Measurements from ENCODE around the gene CYP21A2.
"Not testable (repeated sequence)": the region's sequence is repeated elsewhere in the genome, so short reads cannot be mapped to it uniquely, and the experiment has no call there.

The CYP21A2 gene

GRCh38 chr6:32035283-32036013, 2.8 kb upstream of the CYP21A2 start:
- not testable (repeated sequence) for DNase-seq (ENCODE audit: low read depth)

GRCh38 chr6:32037136-32037535, 1.1 kb upstream of the CYP21A2 start:
- not testable (repeated sequence) for DNase-seq (ENCODE audit: low read depth)

GRCh38 chr6:32038878-32039277, 663 bp downstream of the CYP21A2 start:
- DNase-seq (ENCODE audit: low read depth): not testable (repeated sequence)

- DNase-seq (ENCODE audit: low read depth): not testable (repeated sequence)
Measured at GRCh38 chr6:32039321-32040274, 1.4 kb downstream of the CYP21A2 start.

- not testable (repeated sequence) for DNase-seq (ENCODE audit: low read depth)
Measured at GRCh38 chr6:32040299-32041049, 2.3 kb downstream of the CYP21A2 start.

GRCh38 chr6:32041050-32041321, 2.8 kb downstream of the CYP21A2 start:
- not testable (repeated sequence) for DNase-seq (ENCODE audit: low read depth)

GRCh38 chr6:32041385-32041784, 3.2 kb downstream of the CYP21A2 start:
- not testable (repeated sequence) for DNase-seq (ENCODE audit: low read depth)

- DNase-seq (ENCODE audit: low read depth): not testable (repeated sequence)
Measured at GRCh38 chr6:32042276-32042675, 4.1 kb downstream of the CYP21A2 start.

- DNase-seq (ENCODE audit: low read depth): not testable (repeated sequence)
Measured at GRCh38 chr6:32043589-32044380, 5.6 kb downstream of the CYP21A2 start.

GRCh38 chr6:32044916-32045315, 6.7 kb downstream of the CYP21A2 start:
- DNase-seq (ENCODE audit: low read depth): not testable (repeated sequence)

GRCh38 chr6:32045811-32046449, 7.7 kb downstream of the CYP21A2 start:
- DNase-seq (ENCODE audit: low read depth): no peak

- no peak for DNase-seq (ENCODE audit: low read depth)
Measured at GRCh38 chr6:32046450-32047083, 8.4 kb downstream of the CYP21A2 start.

GRCh38 chr6:32047084-32047478, 8.9 kb downstream of the CYP21A2 start:
- DNase-seq (ENCODE audit: low read depth): no peak

GRCh38 chr6:32047539-32047854, 9.3 kb downstream of the CYP21A2 start:
- no peak for DNase-seq (ENCODE audit: low read depth)

GRCh38 chr6:32047855-32048766, 9.9 kb downstream of the CYP21A2 start:
- DNase-seq (ENCODE audit: low read depth): peak; percentile 44

- DNase-seq (ENCODE audit: low read depth): not testable (repeated sequence)
Measured at GRCh38 chr6:32049149-32049548, 10.9 kb downstream of the CYP21A2 start.

- DNase-seq (ENCODE audit: low read depth): not testable (repeated sequence)
Measured at GRCh38 chr6:32049736-32050135, 11.5 kb downstream of the CYP21A2 start.

GRCh38 chr6:32050562-32050961, 12.3 kb downstream of the CYP21A2 start:
- no peak for DNase-seq (ENCODE audit: low read depth)

- not testable (repeated sequence) for DNase-seq (ENCODE audit: low read depth)
Measured at GRCh38 chr6:32052626-32053025, 14.4 kb downstream of the CYP21A2 start.

- not testable (repeated sequence) for DNase-seq (ENCODE audit: low read depth)
Measured at GRCh38 chr6:32053314-32053713, 15.1 kb downstream of the CYP21A2 start.

Data from stimulated activated CD8-positive, alpha-beta memory T cell treated with anti-CD3 and anti-CD28 coated beads, Interleukin-12 subunit alpha, Interleukin-12 subunit beta, amount 100 ng/mL, for 1 hour (primary cell).